K562 (cell line): ENCODE results near the gene PIK3R5. TPM values are rescaled to one million over a fixed set of nuclear protein-coding genes. Genes with fewer than 3 reads are reported as not detected.
A peak's percentile ranks its signal among the peaks of the same experiment; 100 is the strongest.

Experiments used
- NRF1 ChIP-seq, 2 experiments: fragments of 450-650 bp; IDR thresholded peaks in 1 of 2; conservative IDR thresholded peaks in 1 of 2; 2 replicates each; pipeline ENCODE4 v1.6.1; 2014; ENCODE audit warnings: mild to moderate bottlenecking in 2 of 2
- SMC3 ChIP-seq: conservative IDR thresholded peaks from 2 replicates; pipeline ENCODE4 v1.6.1; 2011; ENCODE audit warnings: low read depth, low read length, improper control_type of control experiment; ENCODE audit not compliant: insufficient read depth
- polyA plus RNA-seq, 8 experiments: library from polyadenylated mRNA; depleted of rRNA in 4 of 8; stranded (reverse) in 5 of 8; unstranded in 3 of 8; fragments of >200 nt; fragmentation: Nextera tagmentation in 2 of 8; fragmentation: Illumina TruSeq in 1 of 8; extraction: Ambion mirVana in 2 of 8; extraction: Trizol in 1 of 8; gene quantifications; 2 replicates each; pipeline versions ENCODE4 v1.2.1 to v1.2.3, GENCODE V29; 2011 to 2014; ENCODE audit warnings: inconsistent platforms in 1 of 8, missing spikeins in 1 of 8
- total RNA-seq, 7 experiments: library from RNA; depleted of rRNA in 6 of 7; stranded (reverse); fragments of >200 nt in 6 of 7; fragmentation: Illumina TruSeq in 2 of 7; extraction: Trizol in 2 of 7; gene quantifications; 2 replicates each; pipeline versions ENCODE4 v1.2.1 to v1.2.3, GENCODE V29; 2011 to 2021; ENCODE audit warnings: low replicate concordance in 1 of 7
- TF ChIP-seq, protein P1 (sequence below), 3 experiments: IDR thresholded peaks in 2 of 3; conservative IDR thresholded peaks in 1 of 3; 2 replicates each; pipeline ENCODE4 v1.5.1; 2011 to 2012; ENCODE audit warnings: low read length in 3 of 3, mild to moderate bottlenecking in 3 of 3, control low read depth in 2 of 3, improper control_type of control experiment in 1 of 3, inconsistent platforms in 1 of 3, low read depth in 1 of 3, mixed read lengths in 1 of 3, moderate library complexity in 1 of 3; ENCODE audit not compliant: insufficient read depth in 2 of 3
- TF ChIP-seq, protein P2 (sequence below): IDR thresholded peaks from 3 replicates; pipeline ENCODE4 v1.6.1; 2011; ENCODE audit warnings: borderline replicate concordance, mild to moderate bottlenecking; ENCODE audit not compliant: insufficient read length, insufficient read depth
- TF ChIP-seq, protein P3 (sequence below): sonication (generic); formaldehyde crosslinking; IDR thresholded peaks from 2 replicates; pipeline ENCODE4 v1.8.0; 2022; ENCODE audit warnings: missing genetic modification reagents, mild to moderate bottlenecking, moderate library complexity, borderline replicate concordance

The PIK3R5 gene
- total and polyA plus RNA-seq, 9 of the 15 experiments (the other 6 are each of a cell fraction or from before 2014, with no cell fraction given), result 0.01 to 0.38 TPM; not detected in 7

DNA sequence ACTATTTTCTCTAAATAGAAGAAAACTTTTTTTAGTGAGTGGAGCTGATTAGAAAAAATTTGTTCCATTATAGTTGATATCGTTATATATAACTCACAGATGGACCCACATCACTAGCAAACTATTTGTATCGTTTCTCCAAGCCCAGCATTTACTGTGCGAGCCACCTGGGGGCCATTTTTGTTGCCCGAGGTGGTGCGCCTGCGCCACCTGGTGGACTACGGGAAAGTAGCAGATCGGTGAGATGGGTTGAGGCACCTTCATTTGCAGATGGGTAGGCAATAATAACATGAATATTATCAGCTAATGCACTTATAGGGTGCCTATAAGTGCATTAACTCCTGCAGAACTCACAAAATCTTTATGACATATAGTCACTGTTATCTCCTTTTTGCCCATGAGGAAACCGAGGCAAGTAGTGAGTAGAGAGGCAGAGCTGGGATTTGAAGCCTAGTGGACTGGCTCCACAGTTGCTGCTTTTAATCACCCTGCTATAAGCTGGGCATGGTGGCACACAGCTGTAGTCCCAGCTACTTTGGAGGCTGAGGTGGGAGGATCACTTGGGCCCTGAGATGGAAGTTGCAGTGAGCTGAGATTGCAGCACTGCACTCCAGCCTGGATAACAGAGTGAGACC lies 32.6 kb upstream of the PIK3R5 start (continued):
- TF ChIP-seq, protein P1, sequence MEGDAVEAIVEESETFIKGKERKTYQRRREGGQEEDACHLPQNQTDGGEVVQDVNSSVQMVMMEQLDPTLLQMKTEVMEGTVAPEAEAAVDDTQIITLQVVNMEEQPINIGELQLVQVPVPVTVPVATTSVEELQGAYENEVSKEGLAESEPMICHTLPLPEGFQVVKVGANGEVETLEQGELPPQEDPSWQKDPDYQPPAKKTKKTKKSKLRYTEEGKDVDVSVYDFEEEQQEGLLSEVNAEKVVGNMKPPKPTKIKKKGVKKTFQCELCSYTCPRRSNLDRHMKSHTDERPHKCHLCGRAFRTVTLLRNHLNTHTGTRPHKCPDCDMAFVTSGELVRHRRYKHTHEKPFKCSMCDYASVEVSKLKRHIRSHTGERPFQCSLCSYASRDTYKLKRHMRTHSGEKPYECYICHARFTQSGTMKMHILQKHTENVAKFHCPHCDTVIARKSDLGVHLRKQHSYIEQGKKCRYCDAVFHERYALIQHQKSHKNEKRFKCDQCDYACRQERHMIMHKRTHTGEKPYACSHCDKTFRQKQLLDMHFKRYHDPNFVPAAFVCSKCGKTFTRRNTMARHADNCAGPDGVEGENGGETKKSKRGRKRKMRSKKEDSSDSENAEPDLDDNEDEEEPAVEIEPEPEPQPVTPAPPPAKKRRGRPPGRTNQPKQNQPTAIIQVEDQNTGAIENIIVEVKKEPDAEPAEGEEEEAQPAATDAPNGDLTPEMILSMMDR (IDR thresholded peaks at IDR 0.05 in 2 of 3, conservative IDR thresholded peaks at IDR 0.05 in 1 of 3; ENCODE audit: insufficient read depth in 2 of 3, low read depth in 1 of 3, low read length in 3 of 3), result peak; percentile 87 to 98 (median 92)
- 0 out of 4 replicates have a peak, but pooled peaks have one; percentile 39 to 45 for TF ChIP-seq NRF1 (conservative IDR thresholded peaks at IDR 0.05 in 1 of 2, IDR thresholded peaks at IDR 0.05 in 1 of 2)
- TF ChIP-seq, protein P2, sequence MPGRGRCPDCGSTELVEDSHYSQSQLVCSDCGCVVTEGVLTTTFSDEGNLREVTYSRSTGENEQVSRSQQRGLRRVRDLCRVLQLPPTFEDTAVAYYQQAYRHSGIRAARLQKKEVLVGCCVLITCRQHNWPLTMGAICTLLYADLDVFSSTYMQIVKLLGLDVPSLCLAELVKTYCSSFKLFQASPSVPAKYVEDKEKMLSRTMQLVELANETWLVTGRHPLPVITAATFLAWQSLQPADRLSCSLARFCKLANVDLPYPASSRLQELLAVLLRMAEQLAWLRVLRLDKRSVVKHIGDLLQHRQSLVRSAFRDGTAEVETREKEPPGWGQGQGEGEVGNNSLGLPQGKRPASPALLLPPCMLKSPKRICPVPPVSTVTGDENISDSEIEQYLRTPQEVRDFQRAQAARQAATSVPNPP, result no peak
- TF ChIP-seq SMC3, result peak; percentile 57
- TF ChIP-seq, protein P3, sequence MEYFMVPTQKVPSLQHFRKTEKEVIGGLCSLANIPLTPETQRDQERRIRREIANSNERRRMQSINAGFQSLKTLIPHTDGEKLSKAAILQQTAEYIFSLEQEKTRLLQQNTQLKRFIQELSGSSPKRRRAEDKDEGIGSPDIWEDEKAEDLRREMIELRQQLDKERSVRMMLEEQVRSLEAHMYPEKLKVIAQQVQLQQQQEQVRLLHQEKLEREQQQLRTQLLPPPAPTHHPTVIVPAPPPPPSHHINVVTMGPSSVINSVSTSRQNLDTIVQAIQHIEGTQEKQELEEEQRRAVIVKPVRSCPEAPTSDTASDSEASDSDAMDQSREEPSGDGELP, result 0 out of 2 replicates have a peak, but pooled peaks have one; percentile 16
- TF ChIP-seq, all 486 proteins: peak for 9
